Activated naive CD8-positive, alpha-beta T cell treated with anti-CD3 and anti-CD28 coated beads, Interleukin-2, amount 50 U/mL, for 16 hours (primary cell): ENCODE results near the gene PABPC1L2A.
"Not testable (repeated sequence)": the region's sequence is repeated elsewhere in the genome, so short reads cannot be mapped to it uniquely, and the experiment has no call there.

ENCODE experiments used
- DNase-seq: peaks from one replicate; pipeline ENCODE4 v3.0.0-alpha.2; 2020; ENCODE audit warnings: low read depth, low spot score

Gene PABPC1L2A

DNA sequence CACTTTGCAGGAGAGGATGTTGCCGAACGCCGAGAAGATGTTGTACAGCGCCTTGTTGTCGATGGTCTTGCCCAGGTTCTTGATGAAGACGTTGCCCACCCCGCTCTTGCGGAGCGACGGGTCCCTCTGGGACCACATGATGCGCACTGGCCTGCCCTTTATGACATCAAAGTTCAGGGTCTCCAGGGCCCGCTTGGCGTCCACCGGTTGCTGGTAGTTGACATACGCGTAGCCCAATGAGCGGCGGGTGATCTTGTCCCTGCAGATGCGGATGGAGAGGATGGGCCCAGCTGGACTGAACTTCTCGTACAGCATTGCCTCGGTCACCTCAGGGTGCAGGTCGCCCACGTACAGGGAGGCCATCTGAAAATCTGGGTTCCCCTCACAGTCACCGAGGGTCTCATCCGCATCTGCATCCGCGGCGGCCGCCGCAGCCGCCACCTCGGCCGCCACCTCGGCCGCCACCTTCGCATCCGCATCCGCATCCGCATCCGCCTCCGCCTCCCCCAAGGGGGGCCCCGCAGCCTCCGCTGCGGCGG is at the start of gene PABPC1L2A:
Gene PABPC1L2A, minus strand, starts transcription at position 489 of the 539 bp plus-strand sequence. Its CDS starts 126 bp downstream, at position 363.
- DNase-seq: not testable (repeated sequence)

DNA sequence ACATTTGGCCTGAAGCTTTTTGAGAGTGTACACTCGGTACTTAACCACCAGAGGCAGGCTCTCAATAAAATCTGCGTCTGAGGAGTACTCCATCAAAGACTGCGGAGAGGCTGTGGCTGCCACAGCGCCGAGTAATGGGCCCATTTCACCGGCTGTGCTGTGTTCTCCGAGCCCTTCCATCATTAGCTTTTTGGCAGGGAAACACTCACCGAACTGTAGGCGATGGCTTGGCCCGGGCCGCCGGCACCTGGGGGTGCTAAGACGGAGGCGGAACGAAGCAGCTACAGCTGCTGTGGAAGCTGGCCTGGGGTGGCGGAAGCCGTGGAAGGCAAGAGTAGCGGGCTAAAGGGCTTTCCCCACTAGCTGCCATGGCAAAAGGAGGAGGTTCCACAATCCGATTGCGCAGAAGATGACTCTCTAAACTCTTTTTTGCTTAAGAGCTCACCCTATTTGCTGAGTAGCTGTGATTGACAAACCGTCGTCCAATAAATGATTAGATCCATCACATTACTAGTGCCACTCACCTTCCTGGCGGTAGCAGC is 48.5 kb upstream of the PABPC1L2A start:
- no peak for DNase-seq

DNA sequence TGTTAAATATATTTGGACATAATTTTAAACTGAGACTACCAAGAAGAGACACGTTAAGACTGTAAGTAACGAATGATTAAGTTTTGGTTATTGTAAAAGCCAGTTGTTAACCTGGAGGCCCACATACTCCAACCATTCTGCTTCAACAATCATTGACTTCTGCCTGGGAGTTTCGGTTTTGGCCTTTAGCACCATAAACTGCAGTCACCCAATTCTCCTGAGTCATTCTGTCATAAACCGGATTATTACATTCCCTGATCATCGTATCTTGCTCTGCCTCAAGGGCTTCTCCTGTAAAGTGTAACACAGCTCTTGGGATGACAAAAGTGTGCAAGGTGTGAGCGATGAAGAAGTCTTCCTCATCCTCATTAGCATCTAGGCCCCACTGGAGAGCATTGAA is 46.9 kb upstream of the PABPC1L2A start:
- no peak for DNase-seq

DNA sequence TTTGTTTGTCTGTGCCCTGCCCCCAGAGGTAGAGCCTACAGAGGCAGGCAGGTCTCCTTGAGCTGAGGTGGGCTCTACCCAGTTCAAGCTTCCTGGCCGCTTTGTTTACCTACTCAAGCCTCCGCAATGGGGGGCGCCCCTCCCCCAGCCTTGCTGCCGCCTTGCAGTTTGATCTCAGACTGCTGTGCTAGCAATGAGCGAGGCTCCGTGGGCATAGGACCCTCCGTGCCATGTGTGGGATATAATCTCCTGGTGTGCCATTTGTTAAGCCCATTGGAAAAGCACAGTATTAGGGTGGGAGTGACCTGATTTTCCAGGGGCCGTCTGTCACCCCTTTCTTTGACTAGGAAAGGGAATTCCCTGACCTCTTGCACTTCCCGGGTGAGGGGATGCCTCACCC is 20.2 kb upstream of the PABPC1L2A start:
- not testable (repeated sequence) for DNase-seq

DNA sequence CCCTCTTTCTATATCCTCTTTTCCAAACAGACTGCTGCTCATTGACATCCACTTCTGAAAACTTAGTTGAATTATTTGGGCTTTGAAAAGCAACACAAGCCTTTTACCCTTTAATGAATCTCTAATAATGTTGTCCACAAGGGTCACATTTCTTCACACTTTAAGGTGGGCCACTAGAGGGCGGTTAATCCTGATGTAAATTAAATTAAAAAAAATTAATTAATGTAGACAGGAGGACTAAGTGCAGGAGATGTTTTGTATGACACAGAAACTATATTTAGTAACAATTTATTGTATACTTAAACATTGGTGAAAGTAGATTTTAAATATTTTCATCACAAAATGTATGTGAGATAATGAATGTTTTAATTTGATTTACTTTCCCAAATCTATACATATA is 7.5 kb upstream of the PABPC1L2A start:
- not testable (repeated sequence) for DNase-seq

DNA sequence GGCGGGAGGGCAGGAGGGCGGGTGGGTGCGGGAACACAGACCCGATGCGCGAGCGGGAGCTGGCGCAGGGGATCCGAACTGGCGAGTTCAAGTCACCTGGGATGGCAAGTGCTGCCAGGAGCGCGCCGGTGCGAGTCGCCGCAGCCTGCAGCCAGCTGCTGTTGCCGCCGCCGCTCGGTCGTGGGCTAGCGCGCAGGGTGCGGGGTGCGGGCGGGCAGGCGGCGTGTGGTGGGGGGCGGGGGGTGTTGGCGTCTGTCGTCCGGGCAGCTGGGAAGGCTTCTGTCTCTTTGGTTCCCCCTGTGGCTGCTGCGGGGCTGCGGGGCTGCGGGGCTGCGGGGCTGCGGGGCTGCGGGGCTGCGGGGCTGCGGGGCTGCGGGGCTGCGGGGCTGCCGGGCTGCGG is 572 bp upstream of the PABPC1L2A start:
- DNase-seq: not testable (repeated sequence)

DNA sequence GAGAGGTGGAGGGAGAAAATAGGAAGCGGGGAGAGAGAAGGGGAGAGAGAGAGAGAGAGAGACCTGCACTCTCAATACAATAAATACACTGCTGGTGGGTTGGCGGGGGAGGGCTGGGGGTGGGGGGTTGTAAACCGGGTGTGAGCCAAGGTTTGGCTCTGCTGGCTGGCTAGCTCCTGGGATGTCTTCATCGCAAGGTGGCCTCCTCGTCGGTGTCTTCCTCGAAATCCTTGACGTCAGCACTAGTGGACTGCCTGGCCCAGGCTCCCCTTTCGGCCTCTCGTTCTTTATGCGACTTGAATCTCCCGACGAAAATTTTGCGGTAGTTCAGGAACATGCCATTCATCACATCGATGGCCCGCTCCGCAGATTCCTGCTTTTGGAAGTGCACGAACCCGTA is 715 bp downstream of the PABPC1L2A start:
- DNase-seq: not testable (repeated sequence)

DNA sequence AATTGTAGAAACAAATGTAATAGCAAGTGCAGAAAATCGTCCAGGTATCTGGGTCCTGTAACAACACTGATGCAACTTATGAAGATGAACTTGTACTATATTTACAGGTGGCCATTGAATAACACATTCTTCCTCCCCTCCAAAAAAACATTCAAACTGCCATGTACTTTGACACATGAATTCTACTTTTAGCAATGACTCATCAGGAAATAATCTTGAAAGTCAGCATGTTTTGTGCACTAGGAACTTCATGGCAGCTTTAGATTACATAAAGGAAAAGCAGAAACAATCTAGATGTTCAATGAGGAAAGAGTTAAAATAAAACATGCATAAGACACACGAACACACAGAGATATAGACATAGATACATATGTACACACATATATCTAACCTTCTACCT is 2.5 kb downstream of the PABPC1L2A start:
- DNase-seq: no peak

DNA sequence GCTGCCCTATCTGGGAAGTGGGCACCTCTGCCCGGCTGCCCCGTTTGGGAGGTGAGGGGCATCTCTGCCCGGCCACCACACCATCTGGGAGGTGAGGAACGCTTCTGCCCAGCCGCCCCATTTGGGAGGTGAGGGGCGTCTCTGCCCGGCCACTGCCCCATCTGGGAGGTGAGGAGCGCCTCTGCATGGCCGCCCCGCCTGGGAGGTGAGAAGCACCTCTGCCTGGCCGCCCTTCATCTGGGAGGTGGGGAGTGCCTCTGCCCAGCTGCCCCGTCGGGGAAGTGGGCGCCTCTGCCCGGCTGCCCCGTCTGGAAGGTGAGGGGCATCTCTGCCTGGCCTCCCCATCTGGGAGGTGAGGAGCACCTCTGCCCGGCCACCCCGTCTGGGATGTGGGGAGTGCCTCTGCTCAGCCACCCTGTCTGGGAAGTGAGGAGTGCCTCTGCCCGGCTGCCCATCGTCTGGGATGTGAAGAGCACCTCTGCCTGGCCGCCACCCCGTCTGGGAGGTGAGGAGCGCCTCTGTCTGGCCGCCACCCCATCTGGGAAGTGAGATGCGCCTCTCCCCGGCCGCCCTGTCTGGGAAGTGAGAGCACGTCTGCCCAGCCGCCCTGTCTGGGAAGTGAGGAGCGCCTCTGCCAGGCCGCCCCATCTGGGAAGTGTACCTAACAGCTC is 9.8 kb downstream of the PABPC1L2A start:
- no peak for DNase-seq

DNA sequence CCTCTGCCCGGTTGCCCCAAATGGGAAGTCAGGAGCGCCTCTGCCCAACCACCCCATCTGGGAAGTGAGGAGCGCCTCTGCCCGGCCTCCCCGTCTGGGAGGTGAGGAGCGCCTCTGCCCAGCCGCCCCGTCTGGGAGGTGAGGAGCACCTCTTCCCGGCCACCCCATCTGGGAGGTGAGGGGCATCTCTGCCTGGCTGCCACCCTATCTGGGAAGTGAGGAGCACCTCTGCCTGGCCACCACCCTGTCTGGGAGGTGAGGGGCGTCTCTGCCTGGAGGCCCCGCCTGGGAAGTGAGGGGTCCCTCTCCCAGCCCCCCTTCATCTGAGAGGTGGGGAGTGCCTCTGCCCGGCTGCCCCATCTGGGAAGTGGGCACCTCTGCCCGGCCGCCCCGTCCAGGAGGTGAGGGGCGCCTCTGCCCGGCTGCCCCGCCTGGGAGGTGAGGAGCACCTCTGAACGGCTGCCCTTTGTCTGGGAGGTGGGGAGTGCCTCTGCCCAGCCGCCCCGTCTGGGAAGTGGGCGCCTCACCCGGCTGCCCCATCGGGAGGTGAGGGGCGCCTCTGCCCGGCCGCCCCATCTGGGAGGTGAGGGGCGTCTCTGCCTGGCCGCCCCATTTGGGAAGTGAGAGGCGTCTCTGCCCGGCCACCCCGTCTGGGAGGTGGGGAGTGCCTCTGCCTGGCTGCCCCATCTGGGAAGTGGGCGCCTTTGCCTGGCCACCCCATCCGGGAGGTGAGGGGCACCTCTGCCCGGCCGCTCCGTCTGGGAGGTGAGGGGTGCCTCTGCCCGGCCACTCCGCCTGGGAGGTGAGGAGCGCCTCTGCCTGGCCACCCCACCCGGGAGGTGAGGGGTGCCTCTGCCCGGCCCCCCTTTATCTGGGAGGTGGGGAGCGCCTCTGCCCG is 10.6 kb downstream of the PABPC1L2A start:
- no peak for DNase-seq

DNA sequence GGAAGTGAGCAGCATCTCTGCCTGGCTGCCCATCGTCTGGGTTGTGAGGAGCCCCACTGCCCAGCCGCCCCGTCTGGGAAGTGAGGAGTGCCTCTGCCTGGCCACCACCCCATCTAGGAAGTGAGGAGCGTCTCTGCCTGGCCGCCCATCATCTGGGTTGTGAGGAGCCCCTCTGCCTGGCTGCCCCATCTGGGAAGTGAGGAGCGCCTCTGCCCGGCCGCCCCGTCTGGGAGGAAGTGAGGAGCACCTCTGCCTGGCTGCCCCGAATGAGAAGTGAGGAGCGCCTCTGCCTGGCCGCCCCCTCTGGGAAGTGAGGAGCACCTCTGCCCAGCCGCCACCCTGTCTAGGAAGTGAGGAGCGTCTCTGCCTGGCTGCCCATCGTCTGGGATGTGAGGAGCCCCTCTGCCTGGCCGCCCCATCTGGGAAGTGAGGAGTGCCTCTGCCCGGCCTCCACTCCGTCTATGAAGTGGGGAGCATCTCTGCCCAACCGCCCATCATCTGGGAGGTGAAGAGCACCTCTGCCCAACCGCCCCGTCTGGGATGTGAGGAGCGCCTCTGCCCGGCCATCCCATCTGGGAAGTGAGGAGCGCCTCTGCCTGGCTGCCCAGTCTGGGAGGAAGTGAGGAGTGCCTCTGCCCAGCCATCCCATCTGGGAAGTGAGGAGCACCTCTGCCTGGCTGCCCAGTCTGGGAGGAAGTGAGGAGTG is 11.4 kb downstream of the PABPC1L2A start:
- DNase-seq: not testable (repeated sequence)

DNA sequence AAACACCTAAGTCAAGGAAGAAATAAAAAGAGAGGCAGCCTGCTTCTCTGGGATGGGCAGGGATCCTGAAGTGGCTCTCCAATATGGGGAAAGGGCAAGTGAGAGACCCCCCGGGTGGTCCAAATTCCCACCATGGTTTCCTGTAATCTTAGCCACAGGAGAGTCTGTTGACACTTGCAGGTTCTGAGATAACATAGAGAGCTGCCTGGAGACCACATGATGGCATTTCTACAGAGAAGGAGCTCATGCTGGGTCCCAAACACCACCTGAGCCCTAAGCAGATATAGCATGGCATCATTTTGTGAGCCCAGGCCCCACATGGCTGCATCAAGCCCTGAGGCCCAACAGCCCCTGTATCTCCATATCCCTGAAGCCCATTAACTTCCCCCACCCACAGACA is 50.4 kb downstream of the PABPC1L2A start:
- no peak for DNase-seq
